Tibial artery (tissue), 4 donors: Measurements from ENCODE around the gene DNAH6.

Experiments used
- DNase-seq, 2 donors: peaks; one replicate each; pipeline ENCODE4 v3.0.0-alpha.2; 2019
- H3K27ac ChIP-seq, 2 donors: fragments of 200-600 bp; sonication (generic) in 1 of 2; 1 replicate in 1 of 2; 2 replicates in 1 of 2; pipeline ENCODE4 v1.5.1; 2018 to 2019; ENCODE audit warnings: mild to moderate bottlenecking in 1 of 2
- H3K27me3 ChIP-seq, 2 donors: fragments of 200-600 bp; sonication (generic) in 1 of 2; one replicate each; pipeline versions ENCODE4 v1.5.1 to v1.6.0; 2016 to 2019
- H3K36me3 ChIP-seq, 3 donors: fragments of 200-600 bp; sonication (generic) in 2 of 3; one replicate each; pipeline ENCODE4 v1.5.1; 2016 to 2019; ENCODE audit warnings: mild to moderate bottlenecking in 2 of 3
- H3K4me1 ChIP-seq, 4 donors: fragments of 200-600 bp; sonication (generic) in 2 of 4; 1 replicate in 3 of 4; 2 replicates in 1 of 4; pipeline ENCODE4 v1.5.1; 2016 to 2019
- H3K4me3 ChIP-seq, 2 donors: fragments of 200-600 bp; sonication (generic) in 1 of 2; 1 replicate in 1 of 2; 2 replicates in 1 of 2; pipeline ENCODE4 v1.5.1; 2018 to 2019; ENCODE audit warnings: mild to moderate bottlenecking in 2 of 2
- H3K9me3 ChIP-seq, 3 donors: fragments of 200-600 bp; sonication (generic) in 1 of 3; one replicate each; pipeline ENCODE4 v1.5.1; 2016 to 2019
- CTCF ChIP-seq, 2 experiments: fragments of 200-600 bp in 1 of 2; fragments of 450-650 bp in 1 of 2; IDR thresholded peaks; one replicate each; pipeline ENCODE4 v1.5.1; 2017 to 2019; ENCODE audit warnings: antibody characterized with exemption in 2 of 2, mild to moderate bottlenecking in 1 of 2, moderate library complexity in 1 of 2
- intact Hi-C: fragments of 100-400 bp; cut with DNase I; formaldehyde crosslinking; loops from one replicate; pipeline ENCODE4 v1.15.0; 2023; ENCODE audit warnings: low total_unique reads

Gene DNAH6

DNA sequence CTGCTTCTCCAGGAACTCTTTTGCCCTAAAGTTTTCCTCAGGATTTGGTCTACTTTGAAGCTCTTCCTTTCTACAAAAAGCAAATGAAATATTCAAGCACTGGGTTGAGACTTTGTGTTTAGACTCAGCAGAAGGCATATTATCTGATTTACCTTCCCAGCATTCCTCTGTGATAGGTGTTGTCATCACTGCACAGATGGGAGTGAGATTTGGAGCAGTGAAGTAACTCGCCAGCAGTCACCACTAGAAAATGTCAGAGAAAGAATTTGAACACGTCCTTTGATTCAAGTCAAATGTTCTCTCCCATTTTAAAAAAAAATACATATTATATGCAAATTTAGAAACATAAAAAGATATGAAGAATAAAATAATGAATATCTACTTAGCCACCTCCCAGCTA, 112.2 kb downstream of the DNAH6 start:
- H3K4me3 ChIP-seq = no peak overlapping the region
- no peaks in the 10 kb centered on the region for H3K36me3 ChIP-seq
- H3K27ac ChIP-seq = no peak overlapping the region
- H3K4me1 ChIP-seq = no peaks in the 10 kb centered on the region
- no peaks in the 10 kb centered on the region for H3K9me3 ChIP-seq
- intact Hi-C loops = no loop called here
- no peaks in the 10 kb centered on the region for H3K27me3 ChIP-seq
- no peak for TF ChIP-seq CTCF (IDR thresholded peaks at IDR 0.05)
- no peak for DNase-seq

DNA sequence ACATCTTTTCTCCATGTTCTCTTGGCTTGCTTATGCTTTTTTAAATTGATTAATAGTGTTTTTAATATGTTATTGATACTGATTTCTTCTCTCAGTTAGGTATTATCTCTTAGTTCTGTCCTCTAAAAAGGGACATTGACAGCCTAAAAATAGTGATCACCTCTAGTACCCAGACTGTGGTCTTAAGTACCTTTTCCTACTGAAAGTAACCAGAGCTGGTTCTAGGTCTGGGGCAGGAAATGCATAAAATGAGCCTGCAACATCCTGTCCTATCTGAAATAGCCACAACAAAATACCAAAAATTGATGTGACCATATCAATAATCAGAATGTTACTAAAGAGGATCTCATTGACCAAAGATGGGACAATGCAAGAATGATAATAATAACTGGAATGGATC, 113.3 kb downstream of the DNAH6 start:
- Histone ChIP-seq H3K36me3 (no peaks in the 10 kb centered on the region), H3K4me1 (no peaks in the 10 kb centered on the region), H3K27ac (no peak overlapping the region), H3K4me3 (no peak overlapping the region), H3K9me3 (no peaks in the 10 kb centered on the region), H3K27me3 (no peaks in the 10 kb centered on the region)
- TF ChIP-seq CTCF (IDR thresholded peaks at IDR 0.05) = no peak
- intact Hi-C loops = no loop called here
- DNase-seq = no peak

DNA sequence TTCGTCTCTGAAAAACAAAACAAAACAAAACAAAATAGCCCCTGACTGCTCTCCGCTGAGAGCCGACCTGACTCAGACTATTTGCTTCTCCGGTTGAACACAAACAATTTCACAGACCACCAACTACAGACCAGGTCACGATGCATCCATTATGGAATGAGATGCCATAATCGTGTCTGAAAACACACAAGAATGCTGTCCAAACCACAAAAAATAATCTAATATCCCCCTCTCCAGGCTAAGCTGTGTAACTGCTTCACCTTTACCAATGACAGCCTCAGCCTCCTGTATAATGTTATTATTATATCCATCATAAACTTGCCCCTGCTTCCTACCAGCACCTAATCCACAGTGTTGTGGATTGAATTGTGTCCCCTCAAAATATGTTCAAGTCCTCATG, 114.7 kb downstream of the DNAH6 start:
- DNase-seq = no peak
- H3K36me3 ChIP-seq = no peaks in the 10 kb centered on the region
- no peak overlapping the region for H3K4me3 ChIP-seq
- no peaks in the 10 kb centered on the region for H3K9me3 ChIP-seq
- H3K4me1 ChIP-seq = no peaks in the 10 kb centered on the region
- TF ChIP-seq CTCF (IDR thresholded peaks at IDR 0.05) = peak; percentile 13 to 24
- H3K27me3 ChIP-seq = no peaks in the 10 kb centered on the region
- H3K27ac ChIP-seq = no peak overlapping the region
- intact Hi-C loops = no loop called here

- H3K27me3 ChIP-seq = no peaks in the 10 kb centered on the region
- no peak overlapping the region for H3K27ac ChIP-seq
- no peak for DNase-seq
- no peaks in the 10 kb centered on the region for H3K9me3 ChIP-seq
- H3K4me3 ChIP-seq = no peak overlapping the region
- H3K36me3 ChIP-seq = no peaks in the 10 kb centered on the region
- no peak for TF ChIP-seq CTCF (IDR thresholded peaks at IDR 0.05)
- no peaks in the 10 kb centered on the region for H3K4me1 ChIP-seq
- intact Hi-C loops = no loop called here
Observed at GRCh38 chr2:84631985-84632384, 115.7 kb downstream of the DNAH6 start.

DNA sequence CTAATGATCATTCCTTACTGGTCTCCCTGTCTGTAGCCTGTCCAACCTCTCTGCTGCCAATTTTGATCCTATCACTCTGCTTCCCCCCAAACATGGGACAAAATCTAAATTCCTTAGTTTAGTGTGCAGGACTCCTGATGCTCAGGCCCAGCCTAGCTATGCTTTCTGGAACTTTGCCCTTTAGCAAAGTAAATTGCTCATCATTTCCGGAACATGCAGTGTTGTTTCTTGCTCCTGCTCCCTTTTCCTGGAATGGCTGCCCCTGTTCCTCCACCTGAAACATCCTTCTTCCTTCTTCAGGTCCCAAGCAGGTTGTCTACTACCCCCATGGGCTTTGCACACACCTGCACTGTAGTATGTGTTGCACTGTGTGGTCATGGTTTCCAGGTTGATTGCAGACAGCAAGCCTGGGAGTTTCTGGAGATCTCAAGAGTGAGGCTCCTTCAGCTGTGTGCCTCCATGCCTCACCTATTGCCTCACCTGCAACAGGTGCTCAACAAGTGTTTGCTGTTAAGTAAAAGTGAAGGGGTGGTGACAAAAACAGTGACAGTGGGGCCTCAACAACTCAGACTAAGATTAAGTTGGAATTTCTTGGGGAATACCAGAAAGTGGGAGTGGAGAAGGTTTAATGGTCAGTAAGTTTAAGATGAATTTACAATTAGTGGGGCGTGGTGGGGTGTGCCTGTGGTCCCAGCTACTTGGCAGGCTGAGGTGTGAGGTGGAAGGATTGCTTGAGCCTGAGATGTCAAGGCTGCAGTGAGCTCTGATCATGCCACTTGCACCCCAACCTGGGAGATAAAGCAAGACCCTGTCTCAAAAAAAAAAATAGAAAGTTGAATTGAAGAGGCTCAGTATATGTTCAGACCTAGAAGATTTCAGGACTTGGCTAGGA, 120.0 kb downstream of the DNAH6 start:
- intact Hi-C loops = no loop called here
- H3K27me3 ChIP-seq = no peaks in the 10 kb centered on the region
- DNase-seq = no peak
- no peaks in the 10 kb centered on the region for H3K9me3 ChIP-seq
- TF ChIP-seq CTCF (IDR thresholded peaks at IDR 0.05) = no peak
- H3K36me3 ChIP-seq = no peaks in the 10 kb centered on the region
- no peaks in the 10 kb centered on the region for H3K4me1 ChIP-seq
- no peak overlapping the region for H3K4me3 ChIP-seq
- no peak overlapping the region for H3K27ac ChIP-seq
